Measurements from ENCODE around the gene BTBD6. TPM values are rescaled to one million over a fixed set of nuclear protein-coding genes. Genes with fewer than 3 reads are reported as not detected.
"Not testable (repeated sequence)": the region's sequence is repeated elsewhere in the genome, so short reads cannot be mapped to it uniquely, and the experiment has no call there.

BTBD6 gene
- total and polyA plus RNA-seq, 8 donors = 4.3 to 44.5 (median 8.3) TPM

- 80% methylated on average over 26 of the region's 26 CpGs for WGBS, 2 donors
- Histone ChIP-seq H3K4me3 (no peak overlapping the region), H3K36me3 (no peaks in the 10 kb centered on the region), H3K4me1 (peaks cover 0 to 9% (median 5%) of the 10 kb centered on the region in 3 donors), H3K9me3 (no peaks in the 10 kb centered on the region), H3K27ac (no peak overlapping the region), H3K27me3 (no peaks in the 10 kb centered on the region)
- peak in 1 of 6 donors; percentile 15 for DNase-seq
- TF ChIP-seq CTCF (IDR thresholded peaks at IDR 0.05) = no peak
- intact Hi-C loops (cut with DNase I) = no loop called here
- no peak for FAIRE-seq
- no peak for ATAC-seq
Measured at GRCh38 chr14:105292826-105293711, 44.7 kb downstream of the BTBD6 start.

- ATAC-seq (peak; percentile 46 to 89 (median 82)), FAIRE-seq (no peak), DNase-seq (peak in 3 of 6 donors; percentile 15 to 71 (median 56))
- intact Hi-C loops (cut with DNase I) = no loop called here
- no peak overlapping the region for H3K4me3 ChIP-seq
- peaks cover 2 to 12% (median 10%) of the 10 kb centered on the region in 3 donors for H3K4me1 ChIP-seq
- H3K27me3 ChIP-seq = no peaks in the 10 kb centered on the region
- peak overlapping the region in 1 of 4 donors; percentile 44 for H3K27ac ChIP-seq
- H3K9me3 ChIP-seq = no peaks in the 10 kb centered on the region
- 43 to 60% methylated on average over 15 of the region's 15 CpGs for WGBS, 2 donors
- TF ChIP-seq CTCF (IDR thresholded peaks at IDR 0.05) = no peak
- no peaks in the 10 kb centered on the region for H3K36me3 ChIP-seq
Measured at GRCh38 chr14:105294142-105294597, 45.8 kb downstream of the BTBD6 start.

GRCh38 chr14:105297311-105297710 is 49.0 kb downstream of the BTBD6 start:
- peaks cover 9 to 19% (median 13%) of the 10 kb centered on the region in 3 donors for H3K4me1 ChIP-seq
- H3K9me3 ChIP-seq, H3K36me3 ChIP-seq: not testable (repeated sequence)

GRCh38 chr14:105299654-105300541 is 51.6 kb downstream of the BTBD6 start:
- H3K27ac ChIP-seq = peak overlapping the region; percentile 79 to 96 (median 92)
- no peaks in the 10 kb centered on the region for H3K36me3 ChIP-seq
- no peaks in the 10 kb centered on the region for H3K27me3 ChIP-seq
- WGBS, 2 donors = 3 to 4% methylated on average over 51 to 54 of the region's 54 CpGs
- DNase-seq (peak in 1 of 6 donors; percentile 85), ATAC-seq (peak; percentile 0 to 8 (median 2)), FAIRE-seq (no peak)
- no peak for TF ChIP-seq CTCF (IDR thresholded peaks at IDR 0.05)
- peaks cover 8 to 10% (median 9%) of the 10 kb centered on the region in 3 donors for H3K4me1 ChIP-seq
- H3K4me3 ChIP-seq = peak overlapping the region; percentile 64 to 81 (median 78)
- no peaks in the 10 kb centered on the region for H3K9me3 ChIP-seq
- intact Hi-C loops (cut with DNase I) = no loop called here

More at GRCh38 chr14:105297311-105297710, 49.0 kb downstream of the BTBD6 start:
- H3K27me3 ChIP-seq; FAIRE-seq; intact Hi-C loops (cut with DNase I); ATAC-seq; H3K27ac ChIP-seq; H3K4me3 ChIP-seq: not testable (repeated sequence)
- WGBS, 2 donors = 95 to 98% methylated on average over 11 of the region's 11 CpGs
- DNase-seq = peak in 1 of 6 donors; percentile 13

Other genes with a start within 250 kb of the BTBD6 start
- gene CDCA4, start 227.4 kb upstream of the BTBD6 start, total RNA-seq = 1 to 10 TPM; 1.2 to 3.5 (median 2.6) TPM
- 1 to 10 TPM; 3.1 to 3.3 TPM for gene CDCA4, start 227.4 kb upstream of the BTBD6 start, polyA plus RNA-seq
- 1 to 10 TPM in 2 of 6 donors, under 1 TPM in 4; 0.14 to 2.3 (median 0.76) TPM for gene GPR132, start 183.1 kb upstream of the BTBD6 start, total RNA-seq
- under 1 TPM; 0.38 to 0.46 TPM for gene GPR132, start 183.1 kb upstream of the BTBD6 start, polyA plus RNA-seq
- 10 to 100 TPM in 4 of 6 donors, 1 to 10 TPM in 2; 9.9 to 16.8 (median 10.7) TPM for gene JAG2, start 79.8 kb upstream of the BTBD6 start, total RNA-seq
- 10 to 100 TPM; 25.3 to 38.3 TPM for gene JAG2, start 79.8 kb upstream of the BTBD6 start, polyA plus RNA-seq
- gene NUDT14, start 67.2 kb upstream of the BTBD6 start, total RNA-seq = 10 to 100 TPM; 24.7 to 36.6 (median 30.4) TPM
- gene NUDT14, start 67.2 kb upstream of the BTBD6 start, polyA plus RNA-seq = 10 to 100 TPM; 47.8 to 64.9 TPM
- gene BRF1, start 52.5 kb downstream of the BTBD6 start, total RNA-seq = 10 to 100 TPM; 13.6 to 25.4 (median 19.3) TPM
- gene BRF1, start 52.5 kb downstream of the BTBD6 start, polyA plus RNA-seq = 10 to 100 TPM; 34.5 to 50.2 TPM
- 10 to 100 TPM; 36.9 to 63.6 (median 46.2) TPM for gene PACS2, start 66.2 kb downstream of the BTBD6 start, total RNA-seq
- gene PACS2, start 66.2 kb downstream of the BTBD6 start, polyA plus RNA-seq = 100 to 1,000 TPM in 1 of 2 donors, 10 to 100 TPM in 1; 77.7 to 128 TPM
- gene TEX22, start 150.0 kb downstream of the BTBD6 start, total RNA-seq = 1 to 10 TPM in 4 of 6 donors, under 1 TPM in 2; 0.14 to 2.4 (median 1.5) TPM
- under 1 TPM; 0.40 to 0.57 TPM for gene TEX22, start 150.0 kb downstream of the BTBD6 start, polyA plus RNA-seq
- 10 to 100 TPM; 34.8 to 68.6 (median 51.6) TPM for gene MTA1, start 171.3 kb downstream of the BTBD6 start, total RNA-seq
- gene MTA1, start 171.3 kb downstream of the BTBD6 start, polyA plus RNA-seq = 100 to 1,000 TPM; 115 to 138 TPM
- gene CRIP2, start 226.3 kb downstream of the BTBD6 start, total RNA-seq = 10 to 100 TPM; 12.9 to 37.4 (median 24.3) TPM
- 100 to 1,000 TPM in 1 of 2 donors, 10 to 100 TPM in 1; 99.5 to 223 TPM for gene CRIP2, start 226.3 kb downstream of the BTBD6 start, polyA plus RNA-seq
- 10 to 100 TPM in 1 of 6 donors, 1 to 10 TPM in 5; 2.4 to 14.0 (median 9.0) TPM for gene CRIP1, start 238.4 kb downstream of the BTBD6 start, total RNA-seq
- gene CRIP1, start 238.4 kb downstream of the BTBD6 start, polyA plus RNA-seq = 10 to 100 TPM; 35.4 to 71.0 TPM
- gene TEDC1, start 242.7 kb downstream of the BTBD6 start, total RNA-seq = 1 to 10 TPM; 2.0 to 5.2 (median 3.3) TPM
- 10 to 100 TPM; 18.1 to 21.5 TPM for gene TEDC1, start 242.7 kb downstream of the BTBD6 start, polyA plus RNA-seq

Measured in pancreas (tissue), 10 donors.